Gastrocnemius medialis (tissue), 4 donors: Measurements from ENCODE around the gene TTLL5.

Experiments used
- CTCF ChIP-seq, 5 experiments: fragments of 450-650 bp in 3 of 5; fragments of 200-600 bp in 2 of 5; sonication (generic) in 2 of 5; IDR thresholded peaks in 4 of 5; conservative IDR thresholded peaks in 1 of 5; 1 replicate in 4 of 5; 2 replicates in 1 of 5; pipeline ENCODE4 v1.5.1; 2016 to 2019; ENCODE audit warnings: antibody characterized with exemption in 5 of 5, mild to moderate bottlenecking in 3 of 5, moderate library complexity in 3 of 5
- POLR2A ChIP-seq, 2 donors: fragments of 450-650 bp; IDR thresholded peaks; one replicate each; pipeline ENCODE4 v1.6.1; 2017; ENCODE audit warnings: antibody characterized with exemption in 2 of 2, mild to moderate bottlenecking in 2 of 2, moderate library complexity in 2 of 2

DNA sequence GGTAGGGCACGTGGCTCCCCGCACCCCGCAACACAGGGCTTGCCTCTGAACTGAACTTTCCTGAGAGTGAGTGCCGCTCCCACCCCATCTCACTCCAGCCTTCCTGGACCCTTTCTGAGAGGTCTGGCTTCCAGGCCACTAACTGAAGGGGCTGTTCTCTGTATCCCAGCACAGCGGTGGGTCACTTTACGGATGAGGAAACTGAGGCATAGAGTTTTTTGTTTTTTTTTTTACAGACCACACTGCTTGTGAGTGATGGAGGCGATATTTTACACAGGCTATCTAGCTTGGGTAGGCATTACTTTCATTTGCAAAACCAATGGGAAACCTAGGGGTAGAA is 321.9 kb downstream of the TTLL5 start:
- TF ChIP-seq CTCF (IDR thresholded peaks at IDR 0.05 in 4 of 5, conservative IDR thresholded peaks at IDR 0.05 in 1 of 5) (no peak), POLR2A (IDR thresholded peaks at IDR 0.05) (no peak)
